ENCODE results near the gene PDE11A.

Gene PDE11A

GRCh38 chr2:177617849-177618248 is 454.7 kb downstream of the PDE11A start:
- DNase-seq = no peak

DNA sequence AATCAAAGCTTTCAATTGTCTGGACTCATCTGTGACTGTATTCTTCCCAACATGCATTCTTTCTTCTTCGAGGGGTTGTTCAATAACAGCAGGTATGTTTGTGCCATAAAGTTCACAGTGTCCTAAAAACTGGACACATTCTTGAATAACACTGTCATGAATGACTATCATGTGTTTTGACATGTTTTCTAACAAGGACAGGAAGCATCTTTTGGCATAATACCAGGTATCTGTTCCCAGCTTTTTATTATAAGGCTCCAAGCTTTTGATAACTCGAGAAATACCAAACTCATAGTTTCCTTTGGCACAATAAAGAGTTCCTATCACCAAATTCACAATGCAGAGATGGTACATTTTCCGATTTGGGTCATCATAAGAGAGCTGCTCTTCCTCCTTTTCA is 455.8 kb downstream of the PDE11A start:
- no peak for DNase-seq

DNA sequence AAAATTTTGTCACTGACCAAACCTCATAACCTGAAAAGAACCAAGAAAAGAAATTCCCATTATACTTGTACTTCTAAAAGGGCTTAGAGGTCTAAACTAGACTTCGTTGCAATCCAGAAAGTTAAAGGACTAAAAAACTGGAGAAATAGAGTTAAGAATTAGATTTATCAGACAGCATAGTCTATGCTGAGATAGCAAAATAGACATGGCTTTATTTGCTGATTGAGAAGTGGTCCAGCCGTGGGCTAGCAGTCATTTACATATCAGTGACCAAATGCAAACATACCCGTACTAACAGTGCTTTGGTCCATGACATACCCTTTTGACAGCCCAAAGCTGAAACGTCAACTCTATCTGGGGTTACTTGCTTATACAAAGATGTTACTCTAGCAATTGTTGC is 456.5 kb downstream of the PDE11A start:
- no peak for DNase-seq

- DNase-seq = no peak
Observed at GRCh38 chr2:177612659-177613058, 459.9 kb downstream of the PDE11A start.

- no peak for DNase-seq
Observed at GRCh38 chr2:177611310-177611886, 461.2 kb downstream of the PDE11A start.

GRCh38 chr2:177610813-177611212 is 461.8 kb downstream of the PDE11A start:
- no peak for DNase-seq

GRCh38 chr2:177606636-177607035 is 465.9 kb downstream of the PDE11A start:
- DNase-seq = no peak

GRCh38 chr2:177604271-177605065 is 468.1 kb downstream of the PDE11A start:
- peak; percentile 77 for DNase-seq

DNA sequence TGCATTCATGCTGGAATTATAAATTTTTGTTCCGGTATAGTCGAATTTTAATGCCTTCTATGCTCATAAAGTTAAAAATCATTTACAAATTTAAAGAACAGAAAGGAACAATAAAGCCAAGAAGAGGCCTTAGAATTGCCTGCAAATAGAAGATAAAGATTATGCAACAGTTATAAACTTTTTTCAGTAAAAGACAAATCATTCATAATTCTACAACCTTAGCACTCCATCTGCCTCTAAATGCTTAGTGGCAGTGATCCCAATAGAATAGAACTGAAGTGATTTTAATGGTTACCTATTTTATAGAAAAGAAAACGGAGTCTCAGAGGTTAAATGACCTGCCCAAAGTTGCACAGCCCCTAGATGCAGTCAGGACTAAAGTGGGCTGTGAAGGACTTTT is 468.8 kb downstream of the PDE11A start:
- DNase-seq = no peak

DNA sequence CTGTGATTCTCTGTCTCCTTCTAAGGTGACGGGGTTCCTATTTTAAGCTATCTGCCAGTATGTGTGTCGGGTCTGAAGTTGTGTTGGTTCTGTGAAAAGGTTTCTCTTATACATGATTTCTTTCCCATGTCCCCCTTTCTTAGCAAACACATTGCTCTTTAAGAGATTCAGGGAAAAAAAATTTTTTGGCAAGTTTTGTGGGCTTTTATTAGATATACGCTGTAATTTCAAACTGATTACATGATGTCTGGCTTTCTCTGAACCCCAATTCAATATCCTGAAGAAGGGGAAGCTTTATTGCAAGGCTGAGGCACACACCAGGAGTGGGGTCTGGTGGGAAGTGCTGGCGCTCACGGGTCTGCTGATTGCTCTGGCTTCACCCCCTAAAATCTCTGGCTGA is 469.4 kb downstream of the PDE11A start:
- peak; percentile 2 for DNase-seq

DNA sequence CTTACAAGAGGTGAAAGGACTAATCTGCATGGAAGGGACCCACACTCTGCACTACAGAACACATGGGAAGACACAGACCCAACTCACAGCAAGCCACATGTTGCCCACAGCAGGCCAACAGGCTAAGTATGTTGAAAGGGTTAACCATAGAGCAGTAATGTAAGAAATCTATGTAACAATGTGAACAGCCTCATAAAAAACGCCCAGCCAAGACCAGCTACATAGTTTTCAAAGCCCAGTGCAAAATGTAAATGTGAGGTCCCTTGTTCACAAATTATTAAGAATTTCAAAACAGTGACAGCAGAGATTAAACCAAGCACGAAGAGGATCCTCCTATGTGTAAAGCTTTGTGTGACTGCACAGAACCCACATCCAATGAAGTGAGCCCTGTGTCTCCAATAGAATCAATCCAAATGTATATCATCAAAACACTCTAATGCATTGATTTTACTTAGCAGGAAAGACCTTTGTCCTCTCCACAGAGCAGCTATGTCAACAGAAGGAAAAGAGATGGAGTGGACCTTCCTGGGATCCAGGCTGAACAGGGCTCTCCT is 469.9 kb downstream of the PDE11A start:
- peak; percentile 35 for DNase-seq

DNA sequence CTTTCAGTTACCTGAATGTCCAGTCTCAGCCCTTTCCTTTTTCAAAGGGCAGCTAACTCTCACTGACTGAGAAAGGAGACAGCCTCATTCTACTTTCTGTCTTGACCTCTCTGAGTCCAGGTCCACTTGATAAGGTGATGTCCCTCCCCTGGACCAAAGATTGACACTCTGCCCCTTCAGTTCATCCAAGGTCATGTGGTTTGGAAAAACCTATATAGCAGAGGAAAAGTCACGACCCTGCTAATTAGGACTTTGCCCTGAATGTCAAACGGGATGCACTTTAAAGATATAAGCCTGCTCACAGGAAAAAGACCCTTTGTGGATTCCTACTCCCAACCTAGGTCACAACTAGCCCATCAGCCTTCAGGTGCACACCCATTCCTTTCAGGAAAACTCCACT is 471.7 kb downstream of the PDE11A start:
- no peak for DNase-seq

GRCh38 chr2:177599956-177600355 is 472.6 kb downstream of the PDE11A start:
- DNase-seq = peak; percentile 10

GRCh38 chr2:177599139-177599688 is 473.4 kb downstream of the PDE11A start:
- DNase-seq = peak; percentile 57

GRCh38 chr2:177598326-177599138 is 474.0 kb downstream of the PDE11A start:
- peak; percentile 24 for DNase-seq

GRCh38 chr2:177597759-177598158 is 474.8 kb downstream of the PDE11A start:
- peak; percentile 37 for DNase-seq

DNA sequence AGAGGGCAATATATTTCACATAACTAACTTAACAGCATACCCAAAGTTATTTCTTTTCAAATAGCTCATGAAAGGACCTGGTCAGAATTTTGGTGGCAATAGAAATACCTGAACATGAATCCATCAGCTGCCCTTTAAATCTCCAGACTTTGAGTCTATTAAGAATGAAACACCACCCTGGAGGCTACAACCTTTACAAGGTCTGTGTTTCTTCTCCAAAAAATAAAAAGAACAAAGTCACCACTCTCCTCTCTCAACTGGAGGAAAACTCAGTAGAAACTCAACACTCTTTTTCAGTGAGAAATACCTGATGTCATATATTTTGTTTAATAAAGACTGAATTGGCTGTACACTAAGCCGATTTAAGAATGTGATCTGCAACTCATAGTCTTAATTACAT is 475.7 kb downstream of the PDE11A start:
- DNase-seq = no peak

DNA sequence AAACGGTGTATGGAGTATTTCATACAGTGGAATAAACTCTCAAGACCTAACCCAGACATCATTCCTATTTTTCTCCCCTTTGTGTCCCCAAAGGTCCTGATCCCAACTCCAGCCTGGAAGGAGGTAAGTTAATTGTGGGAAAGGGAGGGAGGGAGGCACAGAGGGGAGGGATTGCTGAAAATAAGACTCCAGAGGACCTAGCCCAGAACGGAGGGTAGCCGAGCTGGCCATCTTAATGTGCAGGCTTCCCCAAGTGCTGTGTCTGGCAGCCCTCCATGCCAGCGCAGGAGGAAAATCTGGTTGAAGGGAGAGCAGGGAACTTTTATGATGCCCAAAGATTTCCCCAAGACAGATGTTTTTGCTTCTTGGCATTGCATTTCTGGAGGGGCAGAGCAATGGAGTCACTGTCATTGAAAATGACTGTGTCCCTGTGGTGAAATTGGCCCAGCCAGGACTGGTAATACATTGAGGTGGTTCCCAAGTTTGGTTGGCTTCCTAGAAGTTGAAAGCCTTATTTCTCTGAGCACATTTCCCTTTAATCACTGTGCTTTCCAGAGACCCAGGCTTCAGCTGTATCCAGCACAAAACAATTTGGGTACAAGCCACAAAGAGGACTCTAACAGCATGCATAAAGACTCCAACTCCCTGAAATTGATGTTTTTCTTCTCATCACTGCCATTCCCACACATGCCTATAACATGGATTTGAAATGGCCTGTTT is 477.3 kb downstream of the PDE11A start:
- no peak for DNase-seq

DNA sequence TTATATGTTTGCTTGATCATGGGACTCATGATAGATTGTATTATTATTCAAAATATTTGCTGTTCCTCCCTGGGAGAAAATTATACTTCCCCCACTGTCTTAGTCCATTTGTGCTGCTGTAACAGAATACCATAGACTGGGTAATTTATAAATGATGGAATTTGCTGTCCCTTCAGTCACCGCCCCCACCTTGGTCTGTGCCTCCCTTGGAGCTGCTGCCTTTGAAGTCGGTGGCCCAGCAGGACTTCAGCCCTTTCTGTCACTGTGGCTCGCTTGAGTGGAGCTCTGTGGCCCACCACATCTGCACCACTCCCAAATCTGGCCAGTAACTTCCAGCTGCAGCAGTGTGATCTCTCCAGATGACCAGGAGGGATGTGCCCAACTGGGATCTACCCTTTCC is 479.2 kb downstream of the PDE11A start:
- no peak for DNase-seq

- DNase-seq = peak; percentile 13
Observed at GRCh38 chr2:177592945-177593344, 479.6 kb downstream of the PDE11A start.

DNA sequence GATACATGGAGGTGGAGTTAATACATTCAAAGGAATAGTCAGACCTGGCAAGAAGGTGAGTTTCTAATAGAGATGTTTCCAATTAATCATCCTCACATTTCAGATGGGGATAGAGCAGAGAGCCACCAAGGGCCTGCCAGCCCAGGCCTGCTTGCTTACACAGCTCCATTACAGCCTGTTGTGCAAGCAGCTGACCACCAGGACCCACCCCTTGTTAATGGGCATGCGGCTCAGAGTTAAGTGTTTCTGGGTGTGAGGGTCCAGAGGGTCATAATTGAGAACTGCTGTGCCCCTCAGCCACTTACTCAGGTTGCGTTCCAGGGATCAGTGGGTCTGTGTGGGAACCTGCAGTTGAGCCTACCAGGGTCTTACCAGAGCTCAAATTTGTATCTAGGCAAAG is 480.2 kb downstream of the PDE11A start:
- no peak for DNase-seq

DNA sequence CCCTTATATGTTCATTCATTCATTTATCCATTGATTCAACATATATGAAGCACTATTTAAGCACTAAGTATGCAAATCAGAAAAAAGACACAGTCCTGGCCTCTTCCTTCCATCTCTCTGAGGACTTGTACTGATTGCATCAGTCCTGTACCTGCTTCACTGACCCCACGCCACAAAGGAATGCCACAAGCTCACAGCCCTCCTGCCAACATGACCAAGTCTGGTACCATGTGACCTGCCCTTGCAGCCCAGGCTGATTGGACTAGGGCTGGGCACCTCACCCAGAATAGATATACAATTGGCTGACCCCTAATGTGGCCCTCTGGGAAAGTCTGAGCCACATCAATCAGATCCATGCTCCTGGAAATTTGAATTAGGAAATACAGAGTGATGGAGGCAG is 483.4 kb downstream of the PDE11A start:
- no peak for DNase-seq

DNA sequence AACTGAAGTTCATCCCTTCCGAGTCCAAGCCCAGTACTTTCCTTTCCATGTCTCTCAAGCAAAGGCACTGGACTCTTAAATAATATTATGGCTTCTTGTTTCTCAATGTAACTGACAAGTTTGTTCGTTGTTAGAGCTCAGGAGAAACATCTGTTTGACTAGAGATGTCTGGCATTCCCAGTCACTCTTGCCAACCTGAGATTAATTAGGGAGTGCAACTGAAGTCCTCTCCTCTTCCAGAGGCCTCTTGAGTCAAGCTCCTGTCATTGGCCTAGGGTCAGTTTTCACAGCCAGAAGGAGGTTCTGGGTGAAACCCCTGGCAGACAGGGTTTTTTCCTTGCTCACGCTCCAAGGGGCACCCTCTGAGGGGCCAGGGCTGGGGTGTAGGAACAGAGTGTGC is 483.9 kb downstream of the PDE11A start:
- DNase-seq = no peak
